Stimulated activated CD4-positive, alpha-beta T cell treated with anti-CD3 and anti-CD28 coated beads, TNF-alpha, amount 100 ng/mL, for 1 hour (primary cell): ENCODE data around the gene NFATC4.

Experiments used
- DNase-seq, 3 donors: peaks; one replicate each; pipeline ENCODE4 v3.0.0-alpha.2; 2020; ENCODE audit warnings: low read depth in 3 of 3, low spot score in 1 of 3

NFATC4 gene

GRCh38 chr14:24407608-24408325 is 39.8 kb downstream of the NFATC4 start:
- DNase-seq = no peak

GRCh38 chr14:24408764-24409163 is 40.8 kb downstream of the NFATC4 start:
- DNase-seq = no peak

- DNase-seq = no peak
These were observed 41.2 kb downstream of the NFATC4 start for GRCh38 chr14:24409192-24409591.

- no peak for DNase-seq
These were observed 42.0 kb downstream of the NFATC4 start for GRCh38 chr14:24409956-24410355.

- DNase-seq = no peak
These were observed 43.7 kb downstream of the NFATC4 start for GRCh38 chr14:24411443-24412389.

GRCh38 chr14:24414077-24414476 is 46.1 kb downstream of the NFATC4 start:
- DNase-seq = no peak

GRCh38 chr14:24414732-24415420 is 46.9 kb downstream of the NFATC4 start:
- no peak for DNase-seq

GRCh38 chr14:24415421-24416253 is 47.7 kb downstream of the NFATC4 start:
- DNase-seq = no peak

GRCh38 chr14:24416254-24416931 is 48.4 kb downstream of the NFATC4 start:
- DNase-seq = no peak

- no peak for DNase-seq
These were observed 49.1 kb downstream of the NFATC4 start for GRCh38 chr14:24416932-24417619.

GRCh38 chr14:24417832-24418491 is 50.0 kb downstream of the NFATC4 start:
- DNase-seq = no peak

GRCh38 chr14:24418492-24418873 is 50.5 kb downstream of the NFATC4 start:
- DNase-seq = no peak

- DNase-seq = no peak
These were observed 54.3 kb downstream of the NFATC4 start for GRCh38 chr14:24422261-24422660.

GRCh38 chr14:24422694-24423601 is 55.0 kb downstream of the NFATC4 start:
- no peak for DNase-seq

GRCh38 chr14:24425704-24426103 is 57.7 kb downstream of the NFATC4 start:
- no peak for DNase-seq

GRCh38 chr14:24426150-24426911 is 58.3 kb downstream of the NFATC4 start:
- DNase-seq = no peak

GRCh38 chr14:24426912-24427536 is 59.0 kb downstream of the NFATC4 start:
- DNase-seq = no peak
